Fibroblast of skin of right quadriceps (primary cell): ENCODE data around the gene SLC25A24.
"Not testable (repeated sequence)": the region's sequence is repeated elsewhere in the genome, so short reads cannot be mapped to it uniquely, and the experiment has no call there.

Experiments used
- DNase-seq: peaks from one replicate; pipeline ENCODE4 v3.0.0-alpha.2; 2013

SLC25A24 gene

GRCh38 chr1:108199781-108200686, at the start of gene SLC25A24:
TSS of gene SLC25A24 (minus strand) at chr1:108200343. CDS start at chr1:108200138, 205 bp downstream.
- DNase-seq: peak; percentile 80

GRCh38 chr1:108243976-108244375, 43.8 kb upstream of the SLC25A24 start, which contains the start of gene NBPF4:
TSS of gene NBPF4 (minus strand) at chr1:108244076. CDS start at chr1:108243761, 315 bp downstream.
- not testable (repeated sequence) for DNase-seq

- DNase-seq: not testable (repeated sequence)
Observed at GRCh38 chr1:108239426-108239825, 39.3 kb upstream of the SLC25A24 start.

DNA sequence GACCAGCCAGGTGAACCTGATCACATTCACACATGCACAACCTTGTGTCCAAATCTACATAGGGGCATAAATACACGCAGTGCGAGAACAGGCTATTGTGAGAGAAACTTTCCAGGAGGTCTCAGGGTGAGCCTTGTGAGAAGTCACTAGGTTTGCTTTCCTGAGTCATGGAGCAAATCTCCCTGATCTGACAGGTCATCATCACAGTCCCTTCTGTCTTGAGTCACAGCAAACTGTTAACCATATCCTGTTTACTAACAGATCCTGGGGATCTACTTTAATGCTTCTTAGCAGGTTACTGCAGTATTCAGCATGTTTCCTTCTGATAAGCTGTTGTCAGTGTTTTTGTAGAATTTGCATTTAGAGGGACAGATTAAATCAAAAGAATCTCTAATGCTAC, 35.2 kb upstream of the SLC25A24 start:
- not testable (repeated sequence) for DNase-seq

DNA sequence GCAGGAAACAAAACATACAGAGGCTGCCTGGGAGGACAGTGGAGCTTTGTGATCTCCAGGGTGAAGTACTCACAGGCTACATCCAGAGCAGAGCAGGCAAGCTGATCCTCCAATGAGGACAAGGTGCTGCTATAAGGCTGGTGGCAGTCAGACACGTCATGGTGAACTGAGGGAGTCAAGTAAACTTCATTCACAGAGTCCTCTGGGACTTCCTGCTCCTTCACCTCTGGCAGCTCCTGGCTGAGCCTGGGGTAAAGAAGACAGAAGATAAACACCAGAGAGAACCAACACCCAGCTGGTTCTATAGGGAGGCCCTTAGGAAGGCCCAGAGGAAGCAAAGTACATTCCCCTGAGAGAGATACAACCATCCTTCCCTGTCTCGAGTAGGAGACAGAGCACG, 32.0 kb upstream of the SLC25A24 start:
- not testable (repeated sequence) for DNase-seq

GRCh38 chr1:108229976-108230375, 29.8 kb upstream of the SLC25A24 start:
- not testable (repeated sequence) for DNase-seq

DNA sequence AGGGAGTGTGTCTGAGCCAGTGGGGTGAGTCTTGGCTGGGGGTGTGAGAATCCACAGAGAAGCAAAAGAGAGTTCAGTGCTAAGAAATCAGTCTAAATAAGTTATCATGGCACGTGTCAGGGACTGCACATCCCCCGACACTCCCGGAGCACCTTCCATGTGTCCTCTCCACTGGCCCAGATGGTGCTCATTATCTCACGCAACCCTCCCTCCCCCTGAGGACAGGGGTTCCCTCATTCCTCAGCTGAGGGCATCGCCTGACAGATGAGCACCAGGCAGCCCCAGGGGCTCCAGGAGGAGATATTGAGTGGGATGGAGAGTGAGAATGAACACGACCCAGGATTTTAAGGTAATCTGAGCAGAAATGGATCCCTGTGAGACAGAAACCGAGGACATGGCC, 27.6 kb upstream of the SLC25A24 start:
- not testable (repeated sequence) for DNase-seq

DNA sequence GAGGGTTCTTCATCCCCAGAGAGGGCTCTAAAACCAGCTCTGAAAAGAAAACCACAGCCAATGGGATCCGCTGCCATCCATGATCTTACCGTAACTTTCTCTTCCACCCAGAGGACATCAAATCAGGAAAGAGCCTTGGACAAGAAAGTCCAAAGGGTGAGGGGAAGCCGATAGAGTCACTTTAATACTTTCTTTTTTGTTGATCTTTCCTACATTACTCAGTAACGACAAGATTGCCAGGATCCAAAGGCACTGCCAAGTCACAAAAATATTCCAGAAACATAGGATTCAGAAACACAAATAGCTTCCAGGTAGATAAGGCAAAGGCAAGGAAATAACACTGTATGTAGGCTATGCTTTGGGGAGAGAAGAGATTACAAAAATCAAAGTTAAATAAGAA, 26.7 kb upstream of the SLC25A24 start:
- DNase-seq: not testable (repeated sequence)

GRCh38 chr1:108223226-108223625, 23.1 kb upstream of the SLC25A24 start:
- DNase-seq: not testable (repeated sequence)

DNA sequence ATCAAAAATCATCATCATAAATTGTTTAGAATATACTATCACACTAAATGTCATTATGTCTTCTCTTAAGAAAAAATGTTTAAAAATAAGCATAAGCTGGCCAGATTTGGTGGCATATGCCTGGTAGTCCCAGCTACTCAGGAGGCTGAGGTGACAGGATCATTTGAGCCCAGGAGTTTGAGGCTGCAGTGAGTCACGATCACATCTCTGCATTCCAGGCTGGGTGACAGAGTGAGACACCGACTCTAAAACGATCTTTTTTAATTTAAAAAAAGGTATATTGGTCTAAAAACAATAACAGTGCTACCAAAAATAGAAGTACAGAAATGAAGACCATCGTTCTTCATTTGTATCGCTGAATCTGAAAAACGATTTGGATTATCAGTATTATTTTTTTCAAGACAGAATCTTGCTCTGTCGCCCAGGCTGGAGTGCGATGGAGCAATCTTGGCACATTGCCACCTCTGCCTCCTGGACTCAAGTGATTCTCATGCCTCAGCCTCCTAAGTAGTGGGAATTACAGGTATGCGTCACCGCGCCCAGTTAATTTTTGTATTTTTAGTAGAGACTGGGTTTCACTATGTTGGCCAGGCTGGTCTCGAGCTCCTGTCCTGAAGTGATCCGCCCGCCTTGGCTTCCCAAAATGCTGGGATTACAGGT, 17.5 kb upstream of the SLC25A24 start:
- DNase-seq: not testable (repeated sequence)

- not testable (repeated sequence) for DNase-seq
Observed at GRCh38 chr1:108217007-108217406, 16.9 kb upstream of the SLC25A24 start.

DNA sequence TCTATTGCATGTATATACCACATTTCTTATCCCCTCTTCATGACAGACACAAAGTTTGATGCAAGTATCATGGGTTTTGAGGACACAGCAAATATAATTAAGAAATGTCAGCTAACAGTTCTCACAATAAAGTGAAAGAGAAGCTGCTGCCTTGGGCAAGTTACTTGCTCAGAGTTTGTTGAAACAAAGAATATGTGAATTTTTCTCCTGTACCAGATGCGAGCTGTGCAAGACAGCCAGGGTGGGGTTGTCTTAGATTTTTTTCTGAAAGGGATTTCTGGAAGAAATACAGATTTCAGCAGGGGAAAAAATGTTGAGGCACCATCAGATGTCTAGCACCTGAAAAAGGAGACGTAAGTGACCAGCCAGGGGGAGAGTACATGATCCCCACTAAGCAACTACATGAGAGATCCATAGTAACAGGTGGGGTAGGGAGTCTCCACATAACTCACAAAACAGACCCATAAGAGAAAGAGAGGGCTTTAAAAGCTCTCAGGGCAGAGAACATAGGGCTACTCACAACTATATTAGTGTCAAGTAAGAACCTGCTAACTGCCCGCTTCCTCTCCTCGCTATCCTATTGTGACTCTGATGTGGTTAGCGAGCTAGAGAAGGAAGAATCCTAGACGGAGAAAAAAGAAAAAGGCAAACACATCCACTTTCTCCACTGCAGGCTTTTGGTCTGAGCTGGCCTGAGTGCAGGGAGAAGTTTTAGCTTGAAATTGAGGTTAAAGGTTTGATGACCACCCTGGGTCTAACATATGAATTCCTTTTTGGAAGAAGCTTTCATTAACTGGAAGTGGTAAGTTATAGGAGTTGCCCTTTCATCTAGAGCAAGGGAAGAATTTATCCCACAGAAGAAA, 16.1 kb upstream of the SLC25A24 start:
- DNase-seq: not testable (repeated sequence)

GRCh38 chr1:108214641-108215465, 14.7 kb upstream of the SLC25A24 start:
- DNase-seq: peak; percentile 12

GRCh38 chr1:108211014-108211413, 10.9 kb upstream of the SLC25A24 start:
- DNase-seq: no peak

- DNase-seq: no peak
Observed at GRCh38 chr1:108209456-108210108, 9.4 kb upstream of the SLC25A24 start.

DNA sequence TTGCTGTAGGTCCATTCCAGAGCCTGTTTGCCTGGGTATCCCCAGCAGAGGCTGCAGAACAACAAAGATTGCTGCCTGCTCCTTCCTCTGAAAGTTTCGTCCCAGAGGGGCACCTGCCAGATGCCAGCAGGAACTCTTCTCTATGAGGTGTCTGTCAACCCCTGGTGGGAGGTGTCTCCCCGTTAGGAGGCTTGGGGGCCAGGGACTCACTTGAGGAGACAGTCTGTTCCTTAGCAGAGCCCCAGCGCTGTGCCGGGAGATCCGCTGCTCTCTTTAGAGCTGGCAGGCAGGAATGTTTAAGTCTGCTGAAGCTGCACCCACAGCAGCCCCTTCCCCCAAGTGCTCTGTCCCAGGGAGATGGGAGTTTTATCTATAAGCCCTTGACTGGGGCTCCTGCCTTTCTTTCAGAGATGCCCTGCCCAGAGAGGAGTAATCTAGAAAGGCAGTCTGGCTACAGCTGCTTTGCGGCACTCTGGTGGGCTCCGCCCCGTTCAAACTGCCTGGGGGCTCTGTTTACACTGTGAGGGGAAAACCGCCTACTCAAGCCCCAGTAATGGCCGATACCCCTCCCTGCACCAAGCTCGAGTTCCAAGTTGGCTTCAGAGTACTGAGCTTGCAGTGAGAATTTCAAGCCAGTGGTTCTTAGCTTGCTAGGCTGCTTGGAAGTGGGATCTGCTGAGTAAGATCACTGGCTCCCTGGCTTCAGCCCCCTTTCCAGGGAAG, 8.7 kb upstream of the SLC25A24 start:
- no peak for DNase-seq

DNA sequence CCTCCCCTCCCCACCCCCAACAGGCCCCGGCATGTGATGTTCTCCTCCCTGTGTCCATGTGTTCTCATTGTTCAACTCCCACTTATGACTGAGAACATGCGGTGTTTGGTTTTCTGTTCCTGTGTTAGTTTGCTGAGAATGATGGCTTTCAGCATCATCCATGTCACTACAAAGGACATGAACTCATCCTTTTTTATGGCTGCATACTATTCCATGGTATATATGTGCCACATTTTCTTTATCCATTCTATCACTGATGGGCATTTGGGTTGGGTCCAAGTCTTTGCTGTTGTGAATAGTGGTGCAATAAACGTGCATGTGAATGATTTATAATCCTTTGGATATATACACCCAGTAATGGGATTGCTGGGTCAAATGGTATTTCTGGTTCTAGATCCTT, 3.4 kb upstream of the SLC25A24 start:
- DNase-seq: not testable (repeated sequence)

GRCh38 chr1:108201687-108202086, 1.5 kb upstream of the SLC25A24 start:
- no peak for DNase-seq

DNA sequence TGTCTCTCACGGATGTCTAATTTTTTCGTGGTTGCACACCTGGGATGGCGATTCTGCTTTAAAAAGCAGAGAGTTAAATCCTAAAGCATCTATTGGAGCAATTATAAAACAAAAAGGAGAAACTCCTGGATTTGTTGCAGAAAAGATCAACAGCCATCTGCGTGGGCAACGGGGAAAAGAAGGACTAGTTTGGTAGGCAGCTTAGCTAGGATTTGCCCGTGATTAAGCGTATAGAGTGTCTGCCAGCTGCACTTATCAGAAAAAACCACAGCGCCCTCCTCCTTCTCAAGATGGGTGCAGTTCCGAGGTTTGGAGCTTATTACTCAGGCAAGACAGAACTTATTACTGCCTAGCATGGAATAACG, 526 bp upstream of the SLC25A24 start:
- DNase-seq: peak; percentile 68

GRCh38 chr1:108199201-108199691, 897 bp downstream of the SLC25A24 start:
- DNase-seq: peak; percentile 55
